HepG2 (cell line): ENCODE results near the gene ENC1. TPM values are rescaled to one million over a fixed set of nuclear protein-coding genes. Genes with fewer than 3 reads are reported as not detected.
A peak's percentile ranks its signal among the peaks of the same experiment; 100 is the strongest.

Experiments
- CC2D1A ChIP-seq: sonication (generic); formaldehyde crosslinking; IDR thresholded peaks from 2 replicates; pipeline ENCODE4 v1.8.1; 2023; ENCODE audit warnings: mild to moderate bottlenecking, missing genetic modification reagents
- CEBPG ChIP-seq: IDR thresholded peaks from 2 replicates; pipeline ENCODE4 v1.6.1; 2016
- GRHL1 ChIP-seq: sonication (generic); formaldehyde crosslinking; conservative IDR thresholded peaks from 2 replicates; pipeline ENCODE4 v1.8.0; 2022; ENCODE audit warnings: missing genetic modification reagents
- HNRNPLL ChIP-seq: fragments of 200-400 bp; formaldehyde crosslinking; IDR thresholded peaks from 2 replicates; pipeline ENCODE4 v1.6.1; 2017; ENCODE audit warnings: mild to moderate bottlenecking, low read depth, low read length; ENCODE audit not compliant: poor library complexity, severe bottlenecking
- MED1 ChIP-seq: sonication (generic); formaldehyde crosslinking; IDR thresholded peaks from 2 replicates; pipeline ENCODE4 v1.4.0; 2020; ENCODE audit warnings: missing genetic modification reagents
- NCOR1 ChIP-seq: fragments of 200-600 bp; sonication (generic); IDR thresholded peaks from 2 replicates; pipeline ENCODE4 v1.7.0; 2017; ENCODE audit warnings: antibody characterized with exemption, low read length, borderline replicate concordance
- PRMT3 ChIP-seq: sonication (generic); formaldehyde crosslinking; IDR thresholded peaks from 2 replicates; pipeline ENCODE4 v1.8.1; 2022; ENCODE audit warnings: low read depth, mild to moderate bottlenecking, moderate library complexity, missing genetic modification reagents, borderline replicate concordance
- SOX13 ChIP-seq, 3 experiments: fragments of 450-650 bp in 1 of 3; sonication (generic) in 1 of 3; formaldehyde crosslinking in 1 of 3; IDR thresholded peaks in 2 of 3; conservative IDR thresholded peaks in 1 of 3; 2 replicates each; pipeline versions ENCODE4 v1.5.0 to v1.6.1; 2016 to 2020; ENCODE audit warnings: antibody characterized with exemption in 1 of 3, mild to moderate bottlenecking in 1 of 3, missing compliant biosample characterization in 1 of 3, missing genetic modification reagents in 1 of 3, moderate library complexity in 1 of 3
- SRSF1 ChIP-seq: fragments of 200-400 bp; formaldehyde crosslinking; optimal IDR thresholded peaks from 2 replicates; pipeline ENCODE3; 2017; ENCODE audit warnings: mild to moderate bottlenecking, low read depth, low read length, moderate library complexity
- THYN1 ChIP-seq: sonication (generic); formaldehyde crosslinking; IDR thresholded peaks from 2 replicates; pipeline ENCODE4 v1.8.1; 2023; ENCODE audit warnings: low read depth, mild to moderate bottlenecking, moderate library complexity, missing genetic modification reagents, borderline replicate concordance
- TMF1 ChIP-seq: sonication (generic); formaldehyde crosslinking; IDR thresholded peaks from 2 replicates; pipeline ENCODE4 v1.8.1; 2022; ENCODE audit warnings: low read depth, missing genetic modification reagents
- ZBTB10 ChIP-seq: sonication (generic); formaldehyde crosslinking; IDR thresholded peaks from 2 replicates; pipeline ENCODE4 v1.4.0; 2020; ENCODE audit warnings: missing genetic modification reagents, borderline replicate concordance
- ZC3H4 ChIP-seq: sonication (generic); formaldehyde crosslinking; IDR thresholded peaks from 2 replicates; pipeline ENCODE4 v1.4.0; 2020; ENCODE audit warnings: missing genetic modification reagents, borderline replicate concordance
- ZMYM3 ChIP-seq: sonication (generic); formaldehyde crosslinking; IDR thresholded peaks from 2 replicates; pipeline ENCODE4 v1.5.1; 2020; ENCODE audit warnings: mild to moderate bottlenecking, missing genetic modification reagents
- ZNF121 ChIP-seq: sonication (generic); formaldehyde crosslinking; IDR thresholded peaks from 2 replicates; pipeline ENCODE4 v1.5.0; 2020; ENCODE audit warnings: mild to moderate bottlenecking, missing genetic modification reagents
- ZNF333 ChIP-seq: sonication (generic); formaldehyde crosslinking; IDR thresholded peaks from 2 replicates; pipeline ENCODE4 v1.4.0; 2020; ENCODE audit warnings: mild to moderate bottlenecking, missing genetic modification reagents, borderline replicate concordance
- ZNF33B ChIP-seq: sonication (generic); formaldehyde crosslinking; IDR thresholded peaks from 2 replicates; pipeline ENCODE4 v1.5.1; 2020; ENCODE audit warnings: mild to moderate bottlenecking, missing genetic modification reagents
- ZNF558 ChIP-seq: sonication (generic); formaldehyde crosslinking; IDR thresholded peaks from 2 replicates; pipeline ENCODE4 v1.9.0; 2022; ENCODE audit warnings: mild to moderate bottlenecking, missing genetic modification reagents, borderline replicate concordance
- ZNF572 ChIP-seq: sonication (generic); formaldehyde crosslinking; IDR thresholded peaks from 2 replicates; pipeline ENCODE4 v1.5.1; 2020; ENCODE audit warnings: mild to moderate bottlenecking, missing genetic modification reagents
- ZNF605 ChIP-seq: sonication (generic); formaldehyde crosslinking; IDR thresholded peaks from 2 replicates; pipeline ENCODE4 v1.8.0; 2022; ENCODE audit warnings: mild to moderate bottlenecking, missing genetic modification reagents
- ZNF839 ChIP-seq: sonication (generic); formaldehyde crosslinking; IDR thresholded peaks from 2 replicates; pipeline ENCODE4 v1.4.0; 2020; ENCODE audit warnings: missing genetic modification reagents, mild to moderate bottlenecking, borderline replicate concordance
- polyA plus RNA-seq, 8 experiments: library from polyadenylated mRNA; depleted of rRNA in 3 of 8; stranded (reverse) in 7 of 8; unstranded in 1 of 8; fragments of >200 nt; fragmentation: Illumina TruSeq in 4 of 8; extraction: Trizol in 4 of 8; gene quantifications; 2 replicates each; pipeline versions ENCODE4 v1.2.1 to v1.2.3, GENCODE V29; 2011 to 2016; ENCODE audit warnings: low read depth in 4 of 8, missing spikeins in 1 of 8, mixed read lengths in 1 of 8; ENCODE audit not compliant: insufficient read depth in 1 of 8
- total RNA-seq, 5 experiments: library from RNA; depleted of rRNA; stranded (reverse); fragments of >200 nt; fragmentation: Illumina TruSeq; extraction: Trizol; gene quantifications; 2 replicates each; pipeline ENCODE4 v1.2.3, GENCODE V29; 2016; ENCODE audit warnings: low read depth in 1 of 5
- TF ChIP-seq, protein P1 (sequence below), 2 experiments: IDR thresholded peaks; 2 replicates each; pipeline ENCODE4 v1.6.1; 2011 to 2012; ENCODE audit warnings: low read length in 2 of 2, borderline replicate concordance in 1 of 2, low read depth in 1 of 2, mild to moderate bottlenecking in 1 of 2, moderate library complexity in 1 of 2

The ENC1 gene
- total and polyA plus RNA-seq, 2 of the 13 experiments (the other 11 are each of a cell fraction or from before 2014, with no cell fraction given) = 63.8 to 64.4 TPM

DNA sequence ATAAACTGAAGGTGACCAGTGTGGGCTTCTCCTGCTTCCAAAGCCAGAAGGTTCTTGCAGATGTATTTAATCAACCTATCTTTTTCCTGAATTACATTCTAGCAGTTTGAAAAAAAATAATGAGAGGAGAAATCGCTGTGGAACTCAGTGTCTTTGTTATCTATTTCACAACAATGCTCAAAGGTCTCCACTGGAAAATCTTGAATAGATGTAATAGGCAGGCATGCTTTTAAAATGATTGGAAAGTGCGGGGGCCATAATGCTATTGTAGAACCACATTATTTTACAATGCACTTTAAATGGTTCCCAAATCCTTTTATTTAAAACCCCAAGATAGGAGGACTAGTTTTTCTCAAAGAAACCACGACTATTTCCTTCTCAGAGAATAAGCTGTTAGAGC, 23.3 kb downstream of the ENC1 start (continued):
- TF ChIP-seq, protein P1, sequence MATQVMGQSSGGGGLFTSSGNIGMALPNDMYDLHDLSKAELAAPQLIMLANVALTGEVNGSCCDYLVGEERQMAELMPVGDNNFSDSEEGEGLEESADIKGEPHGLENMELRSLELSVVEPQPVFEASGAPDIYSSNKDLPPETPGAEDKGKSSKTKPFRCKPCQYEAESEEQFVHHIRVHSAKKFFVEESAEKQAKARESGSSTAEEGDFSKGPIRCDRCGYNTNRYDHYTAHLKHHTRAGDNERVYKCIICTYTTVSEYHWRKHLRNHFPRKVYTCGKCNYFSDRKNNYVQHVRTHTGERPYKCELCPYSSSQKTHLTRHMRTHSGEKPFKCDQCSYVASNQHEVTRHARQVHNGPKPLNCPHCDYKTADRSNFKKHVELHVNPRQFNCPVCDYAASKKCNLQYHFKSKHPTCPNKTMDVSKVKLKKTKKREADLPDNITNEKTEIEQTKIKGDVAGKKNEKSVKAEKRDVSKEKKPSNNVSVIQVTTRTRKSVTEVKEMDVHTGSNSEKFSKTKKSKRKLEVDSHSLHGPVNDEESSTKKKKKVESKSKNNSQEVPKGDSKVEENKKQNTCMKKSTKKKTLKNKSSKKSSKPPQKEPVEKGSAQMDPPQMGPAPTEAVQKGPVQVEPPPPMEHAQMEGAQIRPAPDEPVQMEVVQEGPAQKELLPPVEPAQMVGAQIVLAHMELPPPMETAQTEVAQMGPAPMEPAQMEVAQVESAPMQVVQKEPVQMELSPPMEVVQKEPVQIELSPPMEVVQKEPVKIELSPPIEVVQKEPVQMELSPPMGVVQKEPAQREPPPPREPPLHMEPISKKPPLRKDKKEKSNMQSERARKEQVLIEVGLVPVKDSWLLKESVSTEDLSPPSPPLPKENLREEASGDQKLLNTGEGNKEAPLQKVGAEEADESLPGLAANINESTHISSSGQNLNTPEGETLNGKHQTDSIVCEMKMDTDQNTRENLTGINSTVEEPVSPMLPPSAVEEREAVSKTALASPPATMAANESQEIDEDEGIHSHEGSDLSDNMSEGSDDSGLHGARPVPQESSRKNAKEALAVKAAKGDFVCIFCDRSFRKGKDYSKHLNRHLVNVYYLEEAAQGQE (IDR thresholded peaks at IDR 0.05; ENCODE audit: borderline replicate concordance in 1 of 2, low read depth in 1 of 2, low read length in 2 of 2) = no peak
- no peak for TF ChIP-seq HNRNPLL
- TF ChIP-seq ZNF33B = no peak
- TF ChIP-seq SRSF1 = no peak
- no peak for TF ChIP-seq ZNF558 (CRISPR knock-in tag)
- TF ChIP-seq MED1 (CRISPR knock-in tag) = no peak
- no peak for TF ChIP-seq GRHL1
- no peak for TF ChIP-seq TMF1 (CRISPR knock-in tag)
- no peak for TF ChIP-seq PRMT3 (CRISPR knock-in tag)
- TF ChIP-seq ZBTB10 (CRISPR knock-in tag) = no peak
- TF ChIP-seq CEBPG (CRISPR knock-in tag) = peak; percentile 39; the same call in 1 of the 2 replicates
- no peak for TF ChIP-seq ZNF839 (CRISPR knock-in tag)
- TF ChIP-seq CC2D1A (CRISPR knock-in tag) = no peak
- TF ChIP-seq ZC3H4 (CRISPR knock-in tag) = no peak
- TF ChIP-seq ZNF333 = no peak
- no peak; the same call in 1 of the 2 replicates for TF ChIP-seq SOX13 (IDR thresholded peaks at IDR 0.05)
- TF ChIP-seq SOX13 (CRISPR knock-in tag; conservative IDR thresholded peaks at IDR 0.05 in 1 of 2, IDR thresholded peaks at IDR 0.05 in 1 of 2) = peak in 1 of 2 experiments; percentile 37; a peak in 1 of 4 replicates
- TF ChIP-seq THYN1 (CRISPR knock-in tag) = no peak
- TF ChIP-seq NCOR1 = peak; percentile 27; the same call in 1 of the 2 replicates
- TF ChIP-seq ZNF605 (CRISPR knock-in tag) = no peak
- no peak for TF ChIP-seq ZNF572 (CRISPR knock-in tag)
- TF ChIP-seq ZMYM3 (CRISPR knock-in tag) = no peak
- TF ChIP-seq ZNF121 (CRISPR knock-in tag) = no peak
